Stimulated activated naive CD4-positive, alpha-beta T cell (primary cell): ENCODE data around the gene USH1C.

Experiments
- DNase-seq, 6 experiments: peaks; one replicate each; lab custom pipeline; 2025; lab: John Stamatoyannopoulos, UW

USH1C gene

GRCh38 chr11:17570034-17570433, 25.8 kb upstream of the USH1C start:
- DNase-seq = no peak

- no peak for DNase-seq
These were observed 24.7 kb upstream of the USH1C start for GRCh38 chr11:17568944-17569343.

GRCh38 chr11:17564687-17565042, 20.4 kb upstream of the USH1C start:
- DNase-seq = no peak

GRCh38 chr11:17563961-17564686, 19.9 kb upstream of the USH1C start:
- no peak for DNase-seq

GRCh38 chr11:17563231-17563646, 19.0 kb upstream of the USH1C start:
- DNase-seq = no peak

GRCh38 chr11:17561526-17561925, 17.3 kb upstream of the USH1C start:
- no peak for DNase-seq

- DNase-seq = no peak
These were observed 16.8 kb upstream of the USH1C start for GRCh38 chr11:17561111-17561415.

GRCh38 chr11:17560281-17561110, 16.3 kb upstream of the USH1C start:
- DNase-seq = no peak

- DNase-seq = no peak
These were observed 15.3 kb upstream of the USH1C start for GRCh38 chr11:17559341-17560087.

- DNase-seq = no peak
These were observed 14.7 kb upstream of the USH1C start for GRCh38 chr11:17558916-17559315.

- DNase-seq = no peak
These were observed 14.0 kb upstream of the USH1C start for GRCh38 chr11:17558025-17558780.

GRCh38 chr11:17556999-17557398, 12.8 kb upstream of the USH1C start:
- no peak for DNase-seq

GRCh38 chr11:17554487-17554886, 10.3 kb upstream of the USH1C start:
- no peak for DNase-seq

- no peak for DNase-seq
These were observed 9.0 kb upstream of the USH1C start for GRCh38 chr11:17553249-17553546.

- DNase-seq = no peak
These were observed 8.4 kb upstream of the USH1C start for GRCh38 chr11:17552392-17553248.

- DNase-seq = no peak
These were observed 7.8 kb upstream of the USH1C start for GRCh38 chr11:17552041-17552355.

GRCh38 chr11:17551347-17552040, 7.3 kb upstream of the USH1C start:
- DNase-seq = no peak

- DNase-seq = no peak
These were observed 6.5 kb upstream of the USH1C start for GRCh38 chr11:17550450-17551346.

- no peak for DNase-seq
These were observed 4.2 kb upstream of the USH1C start for GRCh38 chr11:17548444-17548843.

- DNase-seq = no peak
These were observed 3.7 kb upstream of the USH1C start for GRCh38 chr11:17547932-17548331.
